ENCODE measurements around the gene TLR5. TPM values are rescaled to one million over a fixed set of nuclear protein-coding genes. Genes with fewer than 3 reads are reported as not detected.

Gene TLR5
- polyA plus RNA-seq, 3 donors, result 1.6 to 4.2 (median 2.7) TPM

DNA sequence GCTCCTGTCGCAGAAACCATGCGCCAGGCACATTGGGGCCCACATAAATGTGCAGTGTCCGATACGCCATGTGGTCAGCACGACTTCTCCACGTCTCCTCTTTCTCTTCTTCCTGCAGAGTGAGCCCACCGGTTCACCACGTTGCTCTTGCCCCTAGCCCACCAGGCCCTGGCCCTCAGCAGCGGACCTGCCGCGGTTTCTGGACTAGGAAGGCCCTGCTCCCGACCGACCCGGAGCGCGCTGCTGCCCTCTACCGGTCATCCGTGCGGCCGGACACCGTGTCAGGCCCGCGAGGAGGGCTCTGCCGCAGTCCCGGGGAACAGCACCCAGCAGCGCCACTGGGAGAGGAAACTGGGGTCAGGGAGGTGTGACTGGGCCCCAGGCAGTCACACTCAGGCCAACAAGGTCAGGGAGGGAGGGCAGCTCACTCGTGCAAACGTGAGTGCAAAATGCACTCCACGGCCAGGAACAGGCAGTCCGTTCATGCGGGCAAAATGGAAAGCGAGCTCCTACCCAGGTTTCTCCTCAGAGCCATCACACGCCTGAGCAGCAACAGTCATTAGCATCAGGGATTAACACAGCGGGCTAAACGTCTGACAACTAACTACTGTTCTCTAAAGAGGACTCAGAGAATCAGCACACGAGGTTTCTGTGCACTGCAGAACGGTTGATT lies 13.7 kb downstream of the TLR5 start:
- WGBS, 3 donors, result 29 to 31% (median 29%) methylated on average over 37 of the region's 37 CpGs
- H3K27ac ChIP-seq (ENCODE audit: low read depth, low read length), result no peak overlapping the region

DNA sequence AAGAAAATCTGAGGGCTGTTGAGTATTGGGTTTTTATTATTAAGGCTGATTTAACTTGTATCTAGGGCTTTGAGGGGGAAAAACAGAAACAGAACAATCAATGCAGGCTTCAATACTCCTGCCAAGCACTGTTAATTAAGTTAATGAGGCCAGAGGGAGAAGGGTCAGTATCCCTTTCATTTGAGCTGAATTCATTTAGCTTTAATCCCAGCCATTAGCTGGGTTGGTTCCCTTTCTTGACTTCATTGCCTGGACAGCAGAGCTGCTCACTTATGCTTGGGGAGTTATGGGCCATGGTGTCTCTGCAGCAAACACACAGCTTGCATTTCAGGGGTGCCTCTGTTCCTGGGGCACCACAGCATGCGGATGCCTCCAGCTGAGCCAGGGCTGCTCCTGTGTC lies 16.3 kb downstream of the TLR5 start:
- WGBS, 3 donors, result 100% methylated on average over 1 of the region's 1 CpG

DNA sequence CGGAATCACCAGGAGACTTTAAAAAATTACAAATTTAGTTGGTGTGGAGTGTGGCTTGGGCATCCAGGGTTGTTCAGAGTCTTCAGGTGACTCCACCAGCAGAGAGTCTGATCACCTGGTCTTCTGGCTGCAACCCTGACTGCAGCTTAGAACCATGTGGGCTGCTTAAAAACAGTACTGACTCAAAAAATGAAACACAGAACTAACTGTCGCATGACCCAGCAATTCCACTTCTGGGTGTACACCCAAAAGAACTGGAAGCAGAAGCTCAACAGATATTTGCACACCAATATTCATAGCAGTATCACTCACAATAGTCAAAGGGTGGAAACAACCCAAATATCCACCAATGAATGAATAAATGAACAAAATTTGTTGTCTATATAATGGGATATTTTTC lies 17.3 kb downstream of the TLR5 start:
- H3K27ac ChIP-seq (ENCODE audit: low read depth, low read length), result no peak overlapping the region
- WGBS, 3 donors, result 38 to 72% (median 71%) methylated on average over 2 of the region's 2 CpGs

More for the DNA sequence above, 16.3 kb downstream of the TLR5 start:
- H3K27ac ChIP-seq (ENCODE audit: low read depth, low read length), result no peak overlapping the region

DNA sequence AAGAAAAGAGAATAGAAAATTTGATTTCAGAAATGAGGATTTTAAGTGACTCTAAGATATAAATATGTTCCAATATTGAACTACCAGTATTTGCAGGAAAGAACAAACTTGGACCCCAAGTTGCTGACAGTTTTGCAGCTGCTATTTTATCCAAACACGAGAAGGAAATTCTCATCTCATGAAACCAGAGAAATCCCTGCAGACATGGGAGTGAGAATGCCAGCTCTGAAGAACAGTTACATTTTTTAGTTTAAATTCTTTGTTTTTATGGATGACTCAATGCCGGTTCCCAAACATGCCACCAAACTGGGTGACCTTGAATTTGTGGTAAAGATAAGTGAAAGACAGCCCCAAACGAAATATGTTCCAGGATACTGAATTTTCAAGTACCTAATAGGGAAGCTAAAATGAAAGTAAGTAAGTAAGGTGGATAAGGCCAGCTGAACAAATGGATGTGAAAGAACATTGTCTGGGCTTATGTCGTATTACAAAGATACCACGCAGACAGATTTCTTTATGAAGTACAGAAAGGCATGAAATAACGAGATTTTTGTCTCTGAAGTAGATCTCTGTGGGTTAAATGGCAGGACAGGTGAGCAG lies 19.9 kb downstream of the TLR5 start:
- WGBS, 3 donors, result 32 to 61% (median 60%) methylated on average over 6 of the region's 6 CpGs
- no peak overlapping the region for H3K27ac ChIP-seq (ENCODE audit: low read depth, low read length)

DNA sequence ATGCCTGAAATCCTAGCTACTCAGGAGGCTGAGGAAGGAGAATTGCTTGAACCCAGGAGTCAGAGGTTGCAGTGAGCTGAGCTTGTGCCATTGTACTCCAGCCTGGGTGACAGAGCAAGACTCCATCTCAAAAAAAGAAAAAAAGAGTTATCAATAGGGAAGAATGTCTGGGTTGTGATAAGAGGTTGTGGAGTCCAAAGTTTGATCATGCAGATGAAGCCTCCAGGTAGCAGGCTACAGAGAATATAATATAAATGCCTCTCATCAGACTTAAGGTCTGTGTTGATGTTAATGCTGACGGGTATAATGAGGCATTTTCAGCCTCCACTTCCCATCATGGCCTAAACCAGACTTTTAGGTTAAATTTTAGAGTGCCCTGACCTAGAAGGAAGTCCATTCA lies 24.6 kb downstream of the TLR5 start:
- WGBS, 3 donors, result 97 to 100% (median 100%) methylated on average over 1 of the region's 1 CpG

DNA sequence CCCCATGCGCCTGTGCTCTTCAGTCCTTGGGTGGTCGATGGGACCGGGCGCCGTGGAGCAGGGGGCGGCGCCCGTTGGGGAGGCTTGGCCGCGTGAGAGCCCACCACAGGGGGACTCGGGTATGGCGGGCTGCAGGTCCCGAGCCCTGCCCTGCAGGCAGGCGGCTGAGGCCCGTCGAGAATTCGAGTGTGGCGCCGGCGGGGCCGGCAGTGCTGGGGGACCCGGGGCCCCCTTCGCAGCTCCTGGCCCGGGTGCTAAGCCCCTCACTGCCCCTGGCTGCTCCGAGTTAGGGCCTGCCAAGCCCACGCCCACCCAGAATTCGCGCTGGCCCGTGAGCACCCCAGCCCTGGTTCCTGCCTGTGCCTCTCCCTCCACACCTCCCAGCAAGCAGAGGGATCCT lies 26.1 kb downstream of the TLR5 start:
- no peak overlapping the region for H3K27ac ChIP-seq (ENCODE audit: low read depth, low read length)
- WGBS, 3 donors, result 93 to 97% (median 95%) methylated on average over 21 to 29 of the region's 29 CpGs

More for the DNA sequence above, 24.6 kb downstream of the TLR5 start:
- no peak overlapping the region for H3K27ac ChIP-seq (ENCODE audit: low read depth, low read length)

DNA sequence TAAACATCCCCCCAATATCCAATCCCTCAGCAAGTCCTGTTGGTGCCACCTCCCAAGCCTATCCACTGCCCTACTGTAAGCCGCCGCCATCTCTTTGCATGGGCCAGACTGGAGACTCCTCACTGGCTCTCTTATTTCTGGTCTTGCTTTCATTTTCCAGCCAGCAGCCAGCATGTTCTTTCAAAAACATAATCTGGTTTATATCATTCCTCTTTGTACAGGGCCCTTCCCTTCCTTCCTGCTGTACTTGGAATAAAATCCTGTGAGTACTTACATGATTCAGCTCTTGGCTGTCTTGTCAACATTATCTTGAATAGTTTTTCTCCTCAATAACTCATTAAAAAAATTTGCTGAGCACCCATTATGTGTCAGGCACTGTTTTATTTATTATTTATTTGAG lies 28.2 kb downstream of the TLR5 start:
- no peak overlapping the region for H3K27ac ChIP-seq (ENCODE audit: low read depth, low read length)
- WGBS, 3 donors, result 32 to 73% (median 59%) methylated on average over 2 of the region's 2 CpGs

DNA sequence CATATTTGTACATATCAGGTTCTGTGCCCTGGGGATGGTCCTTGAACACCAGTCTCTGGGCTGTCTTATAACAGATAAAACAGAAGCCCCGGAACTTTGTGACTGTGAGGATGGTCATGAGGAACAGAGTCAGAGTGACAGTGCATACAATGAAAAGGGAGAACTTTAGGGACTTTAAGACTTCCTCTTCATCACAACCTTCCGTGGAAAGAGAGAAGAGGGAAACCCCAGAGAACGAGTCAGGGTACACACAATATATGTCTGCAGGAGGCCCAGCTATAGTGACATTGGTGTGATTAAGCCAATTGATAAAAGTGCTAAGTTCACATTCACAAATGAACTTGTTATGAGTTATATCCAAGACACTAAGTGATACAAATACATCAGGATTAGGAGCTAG lies 32.1 kb downstream of the TLR5 start:
- 63 to 92% (median 65%) methylated on average over 3 of the region's 3 CpGs for WGBS, 3 donors
- no peak overlapping the region for H3K27ac ChIP-seq (ENCODE audit: low read depth, low read length)

DNA sequence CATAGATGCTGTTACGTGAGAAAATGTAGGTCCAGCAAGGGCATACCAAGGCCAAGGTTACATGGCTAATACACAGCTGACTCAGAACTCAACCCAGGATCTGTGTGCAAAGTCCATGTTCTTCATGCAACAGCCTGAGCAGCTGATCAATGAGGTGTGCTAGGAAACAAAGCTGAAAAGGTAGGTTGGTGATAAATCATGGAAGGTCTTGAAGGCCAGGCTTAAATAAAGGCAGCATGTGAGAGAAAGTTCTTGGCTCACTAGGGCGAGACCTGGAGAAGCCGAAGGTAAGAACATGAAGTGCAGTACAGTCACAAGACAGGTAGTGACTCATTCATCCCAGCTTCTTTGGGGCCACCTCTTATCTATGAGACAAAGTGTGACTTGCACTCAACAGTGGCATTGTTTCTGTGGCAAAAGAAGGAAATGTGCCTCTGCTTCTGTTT lies 33.4 kb downstream of the TLR5 start:
- no peak overlapping the region for H3K27ac ChIP-seq (ENCODE audit: low read depth, low read length)

DNA sequence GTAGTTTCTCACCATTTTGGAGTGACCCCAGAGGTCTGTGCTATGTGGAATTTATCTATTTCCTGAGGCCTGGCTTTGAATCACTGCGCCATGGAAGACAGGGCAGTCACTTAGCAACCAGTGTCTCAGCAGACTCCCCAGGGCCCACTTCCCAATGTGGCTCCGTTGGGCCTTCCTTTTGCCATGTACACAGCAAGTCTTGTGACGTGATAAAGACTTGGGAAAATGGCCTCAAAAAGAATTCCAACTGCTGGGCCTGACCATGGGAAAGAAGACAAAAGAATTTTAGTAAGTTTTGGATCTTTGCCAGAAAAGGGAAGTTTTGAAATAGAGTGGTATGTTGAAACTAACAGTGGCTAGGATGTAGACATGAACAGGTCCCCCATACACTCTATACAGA lies 36.2 kb downstream of the TLR5 start:
- no peak overlapping the region for H3K27ac ChIP-seq (ENCODE audit: low read depth, low read length)
- WGBS, 3 donors, result 46 to 69% (median 50%) methylated on average over 3 of the region's 3 CpGs

More for the DNA sequence above, 33.4 kb downstream of the TLR5 start:
- 39 to 84% (median 84%) methylated on average over 3 of the region's 3 CpGs for WGBS, 3 donors

DNA sequence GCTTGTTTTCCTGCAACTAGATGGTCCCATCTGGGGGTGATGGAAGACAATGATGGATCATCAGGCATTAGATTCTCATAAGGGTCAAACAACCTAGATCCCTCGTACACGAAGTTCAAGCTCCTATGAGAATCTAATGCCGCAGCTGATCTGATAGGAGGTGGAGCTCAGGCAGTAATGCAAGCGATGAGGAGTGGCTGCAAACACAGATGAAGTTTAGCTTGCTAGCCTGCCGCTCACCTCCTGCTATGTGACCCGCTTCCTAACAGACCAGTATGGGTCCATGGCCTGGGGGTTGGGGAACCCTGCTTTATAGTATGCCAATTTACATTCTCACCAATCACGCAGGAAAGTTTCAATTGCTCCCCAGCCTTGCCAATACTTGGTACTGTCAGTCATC lies 37.5 kb downstream of the TLR5 start:
- WGBS, 3 donors, result 96 to 98% (median 98%) methylated on average over 7 of the region's 7 CpGs
- no peak overlapping the region for H3K27ac ChIP-seq (ENCODE audit: low read depth, low read length)

DNA sequence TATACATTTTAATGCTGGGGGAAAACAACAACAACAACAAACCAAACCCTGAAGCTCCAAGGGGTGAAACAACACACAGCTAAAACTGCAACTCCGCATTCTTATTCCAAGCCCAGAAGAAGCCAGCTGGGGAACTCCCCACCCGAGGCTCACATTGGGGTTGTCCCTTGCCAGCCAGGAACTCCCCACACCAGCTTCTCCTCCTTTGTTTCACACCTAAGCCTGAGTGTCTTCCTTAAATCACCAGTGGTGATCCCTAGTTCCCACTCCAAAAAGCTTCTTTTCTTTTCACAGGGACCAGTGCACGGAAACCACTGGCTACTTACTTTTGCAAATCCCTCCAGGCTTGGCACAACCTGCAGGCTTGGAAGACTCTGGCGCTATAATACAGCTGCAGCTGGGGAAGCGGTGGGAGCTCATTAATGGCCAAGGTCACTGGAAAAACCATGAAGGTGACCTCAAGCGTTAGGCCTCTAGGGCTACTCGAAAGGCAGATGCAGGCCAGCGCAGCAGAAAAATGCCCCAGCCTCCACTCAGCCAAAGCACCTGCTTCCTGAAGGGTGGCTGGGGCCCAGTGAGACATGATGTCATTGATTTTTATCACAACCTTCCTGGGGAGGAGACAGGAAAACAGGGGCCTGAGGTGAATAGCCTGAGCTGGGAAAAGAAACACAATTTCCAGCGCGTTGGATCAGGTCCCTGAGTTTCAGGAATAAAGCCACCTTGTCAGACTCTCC lies 40.1 kb downstream of the TLR5 start:
- WGBS, 3 donors, result 42 to 58% (median 56%) methylated on average over 10 of the region's 10 CpGs
- no peak overlapping the region for H3K27ac ChIP-seq (ENCODE audit: low read depth, low read length)

DNA sequence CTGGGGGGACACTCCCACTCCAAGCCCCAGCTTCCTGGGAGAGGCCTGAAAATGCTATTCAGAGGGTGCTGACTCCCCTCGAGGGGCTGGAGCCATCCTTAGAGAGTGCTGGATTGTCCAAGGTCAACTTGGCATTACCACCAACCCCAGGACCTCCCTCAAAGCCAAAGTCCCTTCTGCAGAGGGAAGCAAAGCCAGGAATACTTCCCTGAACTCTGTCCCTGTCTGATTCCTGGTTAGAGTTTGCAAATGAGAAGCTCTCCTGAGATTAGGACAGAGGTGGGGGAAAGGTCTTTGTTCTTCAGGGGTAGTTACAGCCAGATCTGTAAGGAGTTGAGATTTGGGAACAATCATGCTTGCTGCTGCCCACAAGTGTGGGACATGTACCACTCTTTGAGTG lies 45.3 kb downstream of the TLR5 start:
- 55 to 82% (median 74%) methylated on average over 1 of the region's 1 CpG for WGBS, 3 donors
- H3K27ac ChIP-seq (ENCODE audit: low read depth, low read length), result no peak overlapping the region

DNA sequence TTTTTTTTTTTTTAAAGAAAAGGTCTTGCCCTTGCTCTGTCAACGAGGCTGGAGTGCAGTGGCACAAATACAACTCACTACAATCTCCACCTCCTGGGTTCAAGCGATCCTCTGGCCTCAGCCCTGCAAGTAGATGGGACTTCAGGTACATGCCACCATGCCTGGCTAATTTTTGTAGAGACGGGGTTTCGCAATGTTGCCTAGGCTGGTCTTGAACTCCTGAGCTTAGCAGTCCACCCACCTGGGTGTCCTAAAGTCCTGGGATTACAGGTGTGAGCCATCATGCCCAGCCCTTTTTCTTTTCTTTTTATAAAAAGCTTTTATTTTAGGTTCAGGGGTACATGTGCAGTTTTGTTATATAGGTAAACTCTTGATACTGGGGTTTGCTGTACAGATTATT lies 47.2 kb downstream of the TLR5 start:
- 83 to 89% (median 84%) methylated on average over 4 of the region's 4 CpGs for WGBS, 3 donors
- no peak overlapping the region for H3K27ac ChIP-seq (ENCODE audit: low read depth, low read length)

DNA sequence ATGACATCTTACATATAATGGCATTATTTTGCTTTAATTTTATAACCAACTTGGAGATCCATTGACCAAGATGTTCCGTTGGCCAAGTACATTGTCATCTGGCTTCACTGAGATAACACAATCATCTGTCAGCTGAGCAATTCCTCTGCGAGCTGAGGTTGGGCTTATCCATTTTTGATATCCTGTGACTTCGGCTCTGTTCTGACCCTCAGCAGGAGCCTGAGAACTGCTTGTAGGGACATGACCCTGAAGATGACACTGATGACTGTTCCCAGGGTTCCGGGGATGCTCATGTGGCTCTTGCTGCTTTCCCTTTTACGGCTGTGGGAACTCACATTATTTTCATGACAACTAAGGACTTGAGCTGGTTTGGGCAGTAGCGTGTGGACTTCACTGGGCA lies 51.2 kb downstream of the TLR5 start:
- H3K27ac ChIP-seq (ENCODE audit: low read depth, low read length), result no peak overlapping the region
- 79 to 85% (median 81%) methylated on average over 6 of the region's 6 CpGs for WGBS, 3 donors

DNA sequence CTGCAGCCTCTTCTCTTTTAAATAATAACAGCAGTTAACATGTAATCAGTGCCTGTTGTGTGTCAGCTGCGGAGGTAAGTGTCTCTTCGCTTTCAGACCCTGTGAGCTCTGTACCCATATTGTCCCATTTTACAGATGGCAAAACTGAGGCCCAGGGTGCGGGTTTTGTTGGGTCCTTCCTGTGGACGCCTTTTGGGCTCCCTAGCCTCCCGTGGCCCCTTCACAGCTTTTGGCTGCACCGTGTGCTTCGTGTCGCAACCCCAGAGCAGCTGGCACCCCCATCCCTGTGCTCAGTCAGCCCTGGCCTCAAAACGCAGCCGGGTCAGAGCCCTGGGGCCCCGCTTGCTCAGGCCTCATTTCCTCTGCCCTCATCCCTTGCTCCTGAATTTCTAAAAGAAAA lies 53.8 kb downstream of the TLR5 start:
- 73 to 79% (median 79%) methylated on average over 11 of the region's 11 CpGs for WGBS, 3 donors
- H3K27ac ChIP-seq (ENCODE audit: low read depth, low read length), result no peak overlapping the region

DNA sequence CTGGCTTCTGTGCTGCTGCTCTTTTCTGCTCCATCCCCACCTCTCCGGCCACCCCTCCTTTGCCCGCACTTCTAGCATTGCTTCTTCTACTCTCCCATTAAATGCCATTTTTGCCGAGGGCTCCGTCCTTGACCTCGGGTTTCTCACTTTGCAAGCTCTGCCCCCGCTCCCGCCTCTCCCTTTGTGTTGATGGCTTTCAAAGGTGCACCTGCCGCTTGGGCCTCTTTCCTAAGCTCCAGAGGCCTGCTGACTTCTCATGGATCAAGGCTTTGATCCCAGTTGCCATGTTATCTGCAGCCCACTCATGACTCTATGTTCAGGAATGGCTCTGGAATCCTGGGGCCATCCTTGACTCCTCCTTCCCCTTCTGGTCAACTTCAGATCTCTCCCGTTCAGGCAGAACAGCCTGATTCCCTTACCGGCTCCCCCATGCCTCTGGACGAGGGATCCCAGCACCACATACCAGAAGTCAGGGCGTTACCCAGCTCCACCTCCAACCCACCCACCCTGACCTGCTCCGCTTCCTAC lies 54.3 kb downstream of the TLR5 start:
- 84 to 90% (median 88%) methylated on average over 13 of the region's 13 CpGs for WGBS, 3 donors

DNA sequence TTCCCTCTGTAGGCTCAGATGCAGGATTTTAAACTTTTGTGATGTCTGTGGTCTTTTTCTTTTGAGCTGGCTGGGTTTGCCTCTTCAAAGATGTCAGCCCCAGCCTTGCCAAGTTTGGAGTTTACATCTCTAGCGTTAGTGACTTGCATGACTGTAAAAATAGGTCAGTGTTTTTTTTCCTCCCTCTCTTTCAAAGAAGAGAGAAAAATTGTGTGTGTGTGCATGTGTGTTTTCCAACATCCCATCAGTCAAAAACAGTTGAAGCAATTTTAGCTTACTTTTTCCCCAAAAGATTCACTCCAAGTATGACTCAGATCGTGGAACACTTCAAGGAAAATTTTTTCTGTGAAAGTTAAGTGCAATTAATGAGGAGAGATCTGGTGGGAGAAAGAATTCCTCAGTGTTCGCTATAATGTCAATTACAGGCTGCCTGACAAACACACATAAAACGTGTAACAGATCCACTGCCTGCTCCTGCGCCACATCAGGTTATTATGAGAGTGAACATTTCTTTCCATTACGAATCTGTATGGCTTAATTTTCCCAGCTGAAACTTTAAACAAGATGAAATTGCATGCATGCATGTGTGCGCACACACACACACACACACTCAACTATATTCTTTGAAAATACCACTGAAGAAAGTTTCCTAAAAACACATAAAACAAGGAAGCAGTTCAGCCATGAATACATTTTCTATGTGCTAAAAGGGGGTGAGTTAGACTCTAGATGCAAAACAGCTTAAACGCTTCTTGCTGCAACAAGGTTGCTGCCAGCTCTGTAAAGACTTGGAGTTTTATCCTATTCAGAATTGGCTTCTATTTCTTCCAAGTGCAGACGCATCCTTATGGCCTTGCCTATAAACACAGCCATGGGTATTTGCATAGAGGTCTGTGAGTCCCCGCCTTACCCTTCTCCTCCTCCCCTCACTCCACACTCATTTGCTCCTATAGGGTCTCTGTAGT lies 55.5 kb downstream of the TLR5 start:
- 59 to 75% (median 60%) methylated on average over 10 of the region's 10 CpGs for WGBS, 3 donors
- H3K27ac ChIP-seq (ENCODE audit: low read depth, low read length), result no peak overlapping the region

More for the DNA sequence above, 54.3 kb downstream of the TLR5 start:
- no peak overlapping the region for H3K27ac ChIP-seq (ENCODE audit: low read depth, low read length)

All from adipose tissue (tissue), 3 donors.